HL-60/S4 treated with phorbol 12-myristate 13-acetate at 8.2 ng/mL for 4 days and 3 days (cell line): ENCODE data around the gene SNX32.

Experiments used
- in situ Hi-C: fragments of 300-500 bp; cut with MboI; formaldehyde crosslinking; loops from 2 replicates; pipeline ENCODE4 v1.15.0; 2022; ENCODE audit warnings: low sequenced_read_pairs

Gene SNX32

GRCh38 chr11:65853246-65853979 lies 19.6 kb downstream of the SNX32 start:
- in situ Hi-C loops, result no loop called here

DNA sequence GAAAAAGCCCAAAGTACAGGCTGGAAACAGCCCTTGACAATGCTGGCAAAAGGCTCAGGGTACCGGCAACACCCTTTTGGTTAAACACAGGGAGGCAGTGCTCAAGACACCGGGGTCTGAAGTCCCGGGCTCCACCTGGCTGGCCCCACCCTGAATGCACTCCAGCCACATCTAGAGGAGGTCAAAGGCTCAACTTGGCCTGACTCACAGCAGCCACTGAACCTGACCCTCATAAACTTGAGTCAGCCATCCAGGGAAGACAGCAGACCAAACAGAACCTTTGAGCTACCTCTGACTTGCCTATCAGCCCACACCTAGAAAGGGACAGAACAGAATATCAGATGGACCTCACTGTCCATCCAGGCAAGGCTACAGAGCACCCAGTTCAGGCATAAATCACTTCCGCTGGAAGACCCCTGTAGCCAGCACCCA lies 20.4 kb downstream of the SNX32 start:
- in situ Hi-C loops, result no loop called here

- in situ Hi-C loops, result no loop called here
Observed at GRCh38 chr11:65854852-65855837, 21.4 kb downstream of the SNX32 start.

- in situ Hi-C loops, result no loop called here
Observed at GRCh38 chr11:65855927-65856363, 22.2 kb downstream of the SNX32 start.

GRCh38 chr11:65856689-65857499 lies 23.1 kb downstream of the SNX32 start:
- in situ Hi-C loops, result no loop called here

DNA sequence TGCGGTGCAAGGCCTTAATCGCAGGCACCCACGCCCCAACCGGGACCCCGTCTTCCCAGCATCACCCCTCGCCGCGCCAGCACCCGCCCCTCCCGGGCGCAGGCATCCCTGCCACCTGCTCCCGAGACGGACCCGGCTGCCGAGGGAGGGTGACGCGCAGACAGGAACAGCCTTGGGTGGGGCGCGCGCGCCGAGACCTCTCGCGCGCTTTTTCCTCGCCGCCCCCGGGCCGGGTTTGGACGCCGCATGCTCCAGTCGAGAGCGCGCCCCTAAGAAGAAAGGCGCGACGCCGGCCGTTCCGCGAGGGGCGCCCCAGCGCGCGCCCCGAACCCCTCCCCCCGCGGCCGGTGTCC lies 23.7 kb downstream of the SNX32 start:
- in situ Hi-C loops, result no loop called here

GRCh38 chr11:65857853-65858680 lies 24.3 kb downstream of the SNX32 start, which contains the start of gene CFL1:
TSS of gene CFL1 (minus strand) at chr11:65858180. CDS start at chr11:65858099, 81 bp downstream.
- in situ Hi-C loops, result no loop called here

- in situ Hi-C loops, result no loop called here
Observed at GRCh38 chr11:65858681-65859087, 24.9 kb downstream of the SNX32 start.

DNA sequence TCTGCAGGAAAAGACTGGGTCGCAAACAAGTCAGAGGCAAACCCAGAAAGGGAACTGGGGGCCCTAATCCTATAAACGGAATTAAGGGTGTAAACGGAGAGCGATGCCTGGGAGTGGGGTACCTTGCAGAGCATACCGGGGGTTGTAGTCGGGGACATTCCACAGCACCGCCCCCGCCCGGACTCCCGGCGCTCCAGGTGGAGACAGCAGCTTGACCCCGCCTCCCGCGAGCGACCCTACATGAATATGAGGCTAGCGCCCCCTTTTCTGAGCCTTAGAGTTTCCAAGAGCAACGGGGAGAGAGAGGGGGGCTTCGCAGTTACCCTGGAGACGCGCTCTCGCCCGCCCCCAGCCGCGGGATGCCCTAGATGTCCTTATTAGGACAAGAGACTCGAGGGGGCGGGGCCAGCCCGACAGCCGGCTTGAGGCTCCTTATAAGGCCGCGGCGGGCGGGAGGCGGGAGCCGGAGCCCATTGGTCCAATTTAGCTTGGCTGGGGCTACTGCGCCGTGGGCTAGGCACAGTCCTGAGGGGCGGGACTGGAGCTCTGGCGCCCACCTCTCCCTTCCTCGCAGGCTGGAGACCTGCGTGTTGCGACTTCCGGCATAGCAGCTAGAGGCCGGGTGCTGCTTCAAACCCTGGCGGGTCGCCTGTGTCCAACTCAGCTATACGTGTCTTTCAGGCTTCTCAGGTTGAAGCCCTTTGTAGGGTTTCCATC lies 25.5 kb downstream of the SNX32 start:
- in situ Hi-C loops, result no loop called here

GRCh38 chr11:65859812-65860277 lies 26.1 kb downstream of the SNX32 start:
- in situ Hi-C loops, result no loop called here

DNA sequence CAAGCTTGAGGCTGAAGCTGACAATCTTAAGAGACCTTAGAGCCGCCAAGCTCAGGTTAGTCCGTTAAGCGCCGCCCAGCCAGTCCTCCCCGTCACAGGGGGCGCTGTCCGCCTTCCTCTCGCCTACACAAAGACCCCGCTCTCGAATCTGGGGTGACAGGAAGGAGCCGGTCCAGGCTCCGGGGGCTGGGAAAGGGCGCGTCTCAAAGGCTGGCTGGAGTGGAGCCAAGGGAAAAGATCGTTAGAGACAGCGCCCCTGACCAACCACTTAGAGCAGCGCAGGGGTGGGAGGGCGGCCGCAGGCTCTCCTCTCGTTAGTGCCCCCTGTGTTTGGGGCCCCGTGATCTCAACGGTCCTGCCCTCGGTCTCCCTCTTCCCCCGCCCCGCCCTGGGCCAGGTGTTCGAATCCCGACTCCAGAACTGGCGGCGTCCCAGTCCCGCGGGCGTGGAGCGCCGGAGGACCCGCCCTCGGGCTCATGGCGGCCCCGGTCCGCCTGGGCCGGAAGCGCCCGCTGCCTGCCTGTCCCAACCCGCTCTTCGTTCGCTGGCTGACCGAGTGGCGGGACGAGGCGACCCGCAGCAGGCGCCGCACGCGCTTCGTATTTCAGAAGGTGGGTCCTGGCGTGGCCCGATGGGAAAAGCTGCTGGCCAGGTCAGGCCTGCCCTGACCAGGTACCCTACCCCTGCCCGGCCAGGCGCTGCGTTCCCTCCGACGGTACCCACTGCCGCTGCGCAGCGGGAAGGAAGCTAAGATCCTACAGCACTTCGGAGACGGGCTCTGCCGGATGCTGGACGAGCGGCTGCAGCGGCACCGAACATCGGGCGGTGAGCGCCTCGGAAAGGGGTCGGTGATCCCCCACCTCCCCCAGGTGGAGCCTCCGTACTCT lies 26.8 kb downstream of the SNX32 start, which contains the start of gene MUS81:
Gene MUS81, plus strand, starts transcription at position 156 of the 887 bp plus-strand sequence. Its CDS starts 321 bp downstream, at position 477.
- in situ Hi-C loops, result no loop called here

DNA sequence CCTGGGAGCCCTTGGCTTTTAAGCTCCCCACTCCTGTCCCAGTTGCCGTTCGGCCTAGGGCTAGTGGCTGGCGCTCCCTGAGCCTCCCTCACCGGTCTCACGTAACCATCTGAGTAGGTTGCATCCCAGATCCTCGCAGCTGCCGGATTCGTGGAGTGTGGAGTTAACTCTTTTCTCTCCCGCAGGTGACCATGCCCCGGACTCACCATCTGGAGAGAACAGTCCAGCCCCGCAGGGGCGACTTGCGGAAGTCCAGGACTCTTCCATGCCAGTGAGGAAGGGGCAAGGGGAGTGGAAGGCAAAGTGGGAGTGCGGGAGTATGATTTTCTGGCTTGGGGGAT lies 27.4 kb downstream of the SNX32 start:
- in situ Hi-C loops, result no loop called here

DNA sequence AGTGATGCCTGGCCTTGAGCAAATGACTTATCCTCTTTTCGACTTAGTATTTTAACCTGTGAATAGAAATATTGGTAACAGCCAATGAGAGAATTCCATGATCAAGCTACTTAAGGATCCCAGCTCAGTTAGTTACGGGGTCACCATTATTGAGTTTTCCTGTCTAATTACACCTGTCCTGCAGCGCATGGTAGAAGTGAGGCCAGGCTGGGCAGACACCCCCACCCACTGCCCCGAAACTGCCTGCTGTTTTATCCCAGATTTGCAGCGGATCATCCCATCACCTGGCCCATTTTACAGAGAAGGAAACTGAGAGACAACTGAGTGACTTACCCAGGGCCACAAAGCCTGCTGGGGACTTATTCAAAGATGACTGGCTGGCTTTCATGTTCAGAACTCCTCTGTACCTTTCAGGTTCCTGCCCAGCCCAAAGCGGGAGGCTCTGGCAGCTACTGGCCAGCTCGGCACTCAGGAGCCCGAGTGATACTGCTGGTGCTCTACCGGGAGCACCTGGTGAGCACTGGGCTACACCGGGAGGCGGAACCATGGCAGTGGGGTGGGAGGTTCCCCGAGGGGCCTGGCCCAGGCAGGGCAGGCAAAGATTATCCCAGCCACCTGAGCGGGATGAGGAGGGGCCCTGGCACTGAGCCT lies 27.9 kb downstream of the SNX32 start:
- in situ Hi-C loops, result no loop called here

- in situ Hi-C loops, result no loop called here
Observed at GRCh38 chr11:65862191-65862735, 28.5 kb downstream of the SNX32 start.

GRCh38 chr11:65862941-65863888 lies 29.5 kb downstream of the SNX32 start:
- in situ Hi-C loops, result no loop called here
